GM10248 (cell line): ENCODE data around the gene PREX1.

Experiments used
- CTCF ChIA-PET: fragments of 300-600 bp; sonication (Branson Sonifier 250); formaldehyde crosslinking; extraction: SDS; loops from one replicate; lab custom pipeline; 2021; ENCODE audit warnings: antibody characterized with exemption; lab: Yijun Ruan, JAX
- POLR2A ChIA-PET: fragments of 350-650 bp; sonication (Branson Sonifier 250); formaldehyde crosslinking; extraction: SDS; loops from one replicate; lab custom pipeline; 2020; ENCODE audit warnings: antibody characterized with exemption; lab: Yijun Ruan, JAX
- DNase-seq: peaks from one replicate; pipeline ENCODE4 v3.0.0; 2012; ENCODE audit errors: extremely low spot score
- TF ChIP-seq, protein P1 (sequence below): IDR thresholded peaks from 2 replicates; pipeline ENCODE4 v1.5.1; 2012; ENCODE audit warnings: mild to moderate bottlenecking, low read depth; ENCODE audit errors: extremely low read depth, missing control alignments, control extremely low read depth

PREX1 gene

DNA sequence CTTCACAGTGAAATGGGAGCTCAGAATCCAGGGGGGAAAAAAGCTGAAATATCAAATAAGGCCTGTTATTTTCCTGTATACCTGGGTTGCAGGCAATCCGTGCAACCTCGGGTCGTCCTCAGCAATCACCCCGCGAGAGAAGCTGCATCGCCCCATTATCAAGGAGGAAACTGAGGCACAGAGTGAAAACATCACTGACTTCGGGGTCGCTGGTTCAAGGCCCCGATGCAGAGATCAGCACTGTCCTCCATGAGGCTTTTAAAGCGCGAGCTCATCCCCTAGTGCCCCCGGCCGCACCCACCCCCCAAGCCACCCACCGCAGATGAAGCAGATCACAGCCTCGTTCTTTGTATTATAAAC lies 203.9 kb downstream of the PREX1 start:
- DNase-seq, result no peak
- ChIA-PET CTCF (no interaction called here), POLR2A (interaction anchor here (0.5 kb wide), 1 partner anchor 140 kb away, joined by 4 read pairs; no protein-coding TSS in a partner anchor)
- TF ChIP-seq, protein P1, sequence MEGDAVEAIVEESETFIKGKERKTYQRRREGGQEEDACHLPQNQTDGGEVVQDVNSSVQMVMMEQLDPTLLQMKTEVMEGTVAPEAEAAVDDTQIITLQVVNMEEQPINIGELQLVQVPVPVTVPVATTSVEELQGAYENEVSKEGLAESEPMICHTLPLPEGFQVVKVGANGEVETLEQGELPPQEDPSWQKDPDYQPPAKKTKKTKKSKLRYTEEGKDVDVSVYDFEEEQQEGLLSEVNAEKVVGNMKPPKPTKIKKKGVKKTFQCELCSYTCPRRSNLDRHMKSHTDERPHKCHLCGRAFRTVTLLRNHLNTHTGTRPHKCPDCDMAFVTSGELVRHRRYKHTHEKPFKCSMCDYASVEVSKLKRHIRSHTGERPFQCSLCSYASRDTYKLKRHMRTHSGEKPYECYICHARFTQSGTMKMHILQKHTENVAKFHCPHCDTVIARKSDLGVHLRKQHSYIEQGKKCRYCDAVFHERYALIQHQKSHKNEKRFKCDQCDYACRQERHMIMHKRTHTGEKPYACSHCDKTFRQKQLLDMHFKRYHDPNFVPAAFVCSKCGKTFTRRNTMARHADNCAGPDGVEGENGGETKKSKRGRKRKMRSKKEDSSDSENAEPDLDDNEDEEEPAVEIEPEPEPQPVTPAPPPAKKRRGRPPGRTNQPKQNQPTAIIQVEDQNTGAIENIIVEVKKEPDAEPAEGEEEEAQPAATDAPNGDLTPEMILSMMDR, result no peak

DNA sequence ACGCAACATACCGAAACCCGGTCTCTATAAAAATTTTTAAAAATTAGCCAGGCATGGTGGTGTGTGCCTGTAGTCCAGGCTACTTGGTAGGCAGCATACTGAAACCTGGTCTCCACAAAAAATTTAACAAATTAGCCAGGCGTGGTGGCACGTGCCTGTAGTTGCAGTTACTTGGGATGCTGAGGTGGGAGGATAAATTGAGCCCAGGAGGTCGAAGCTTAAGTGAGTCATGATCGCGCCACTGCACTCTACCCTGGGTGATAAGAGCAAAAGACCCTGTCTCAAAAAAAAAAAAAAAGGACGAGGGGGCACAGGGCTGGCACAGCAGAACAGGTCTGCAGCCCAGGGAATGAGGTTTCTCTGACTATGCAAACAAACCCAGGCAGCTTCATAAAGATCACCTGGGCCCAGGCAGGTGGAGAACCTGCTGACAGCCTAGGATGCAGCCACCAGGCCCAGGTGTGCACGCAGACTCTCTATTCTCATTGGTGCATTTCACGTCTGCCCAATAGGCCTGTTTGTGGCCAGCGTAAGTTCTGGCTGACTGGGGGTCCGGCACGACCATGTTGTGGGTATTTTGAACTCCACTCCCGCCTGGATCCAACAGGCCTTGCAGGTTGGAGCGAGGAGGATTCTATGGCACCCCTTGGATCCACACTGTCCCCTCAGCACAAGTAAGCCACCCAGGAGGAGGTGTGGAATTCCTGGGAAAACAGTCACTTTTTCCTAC lies 204.5 kb downstream of the PREX1 start:
- TF ChIP-seq, protein P1, result no peak
- CTCF ChIA-PET, result no interaction called here
- POLR2A ChIA-PET, result interaction anchor here (0.5 kb wide), 1 partner anchor 139 kb away, joined by 4 read pairs; no protein-coding TSS in a partner anchor
- DNase-seq, result no peak

DNA sequence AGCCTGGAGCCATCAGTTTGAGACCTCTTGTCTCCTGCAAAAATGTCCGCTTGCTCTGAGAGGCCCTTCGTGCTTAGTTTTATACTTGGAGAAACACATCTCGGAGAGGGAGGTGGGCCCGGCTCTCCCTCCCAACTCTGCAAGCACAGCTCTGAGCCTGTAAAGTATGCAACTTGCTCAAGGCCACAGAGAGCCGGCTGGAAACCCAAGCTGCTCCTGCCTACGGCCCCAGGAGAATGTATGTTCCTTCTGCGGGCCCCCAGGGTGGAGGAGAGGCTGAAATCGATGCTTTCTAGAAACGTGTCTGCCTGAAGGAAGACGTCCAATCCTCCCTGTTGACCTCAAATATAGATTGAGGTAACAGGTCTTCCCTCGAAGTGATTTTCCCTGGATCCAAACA lies 205.4 kb downstream of the PREX1 start:
- TF ChIP-seq, protein P1, result no peak
- POLR2A ChIA-PET, result no interaction called here
- CTCF ChIA-PET, result interaction anchor here (0.7 to 5.7 kb wide), 14 partner anchors 8 to 960 kb away, joined by 3 to 92 read pairs (median 15); partner anchors contain the start of gene SULF2
- no peak for DNase-seq

DNA sequence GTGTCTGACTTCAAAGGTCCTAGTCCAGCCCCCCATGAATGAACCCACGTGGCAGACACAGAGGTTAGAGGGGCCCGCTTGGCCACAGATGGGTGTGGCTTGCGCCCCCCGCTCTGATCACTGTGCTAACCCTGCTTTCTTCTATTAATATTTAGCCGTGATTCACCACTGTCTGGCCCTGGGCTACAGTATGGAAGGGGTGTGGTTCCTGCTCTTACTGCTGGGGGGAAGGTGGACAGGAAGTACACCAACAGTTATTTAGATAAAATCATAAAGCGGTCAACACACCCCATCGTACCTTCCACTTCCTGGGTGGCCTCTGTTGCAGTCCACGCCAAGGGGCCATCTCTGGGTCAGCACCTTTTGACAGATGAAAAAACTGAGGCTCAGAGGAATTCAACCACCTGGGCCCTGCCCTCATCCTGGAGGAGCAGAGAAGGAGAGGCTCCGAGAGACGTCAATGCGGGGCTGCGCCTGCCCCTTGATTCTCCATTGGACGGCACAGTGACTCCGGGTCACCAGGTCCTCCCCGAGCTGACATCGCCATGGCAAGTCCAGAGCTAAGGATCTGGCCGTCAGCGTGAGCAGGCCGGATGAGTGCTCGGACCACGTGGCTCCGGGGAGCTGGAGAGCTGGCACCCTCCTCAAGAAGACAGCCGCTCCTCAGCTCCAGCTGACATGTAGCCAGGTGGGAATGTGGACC lies 206.3 kb downstream of the PREX1 start:
- ChIA-PET CTCF (interaction anchor here (0.7 to 5.7 kb wide), 82 partner anchors 8 to 1012 kb away, joined by 3 to 92 read pairs (median 6); partner anchors contain the start of gene SULF2), POLR2A (no interaction called here)
- DNase-seq, result peak; percentile 39
- TF ChIP-seq, protein P1, result peak; percentile 32

DNA sequence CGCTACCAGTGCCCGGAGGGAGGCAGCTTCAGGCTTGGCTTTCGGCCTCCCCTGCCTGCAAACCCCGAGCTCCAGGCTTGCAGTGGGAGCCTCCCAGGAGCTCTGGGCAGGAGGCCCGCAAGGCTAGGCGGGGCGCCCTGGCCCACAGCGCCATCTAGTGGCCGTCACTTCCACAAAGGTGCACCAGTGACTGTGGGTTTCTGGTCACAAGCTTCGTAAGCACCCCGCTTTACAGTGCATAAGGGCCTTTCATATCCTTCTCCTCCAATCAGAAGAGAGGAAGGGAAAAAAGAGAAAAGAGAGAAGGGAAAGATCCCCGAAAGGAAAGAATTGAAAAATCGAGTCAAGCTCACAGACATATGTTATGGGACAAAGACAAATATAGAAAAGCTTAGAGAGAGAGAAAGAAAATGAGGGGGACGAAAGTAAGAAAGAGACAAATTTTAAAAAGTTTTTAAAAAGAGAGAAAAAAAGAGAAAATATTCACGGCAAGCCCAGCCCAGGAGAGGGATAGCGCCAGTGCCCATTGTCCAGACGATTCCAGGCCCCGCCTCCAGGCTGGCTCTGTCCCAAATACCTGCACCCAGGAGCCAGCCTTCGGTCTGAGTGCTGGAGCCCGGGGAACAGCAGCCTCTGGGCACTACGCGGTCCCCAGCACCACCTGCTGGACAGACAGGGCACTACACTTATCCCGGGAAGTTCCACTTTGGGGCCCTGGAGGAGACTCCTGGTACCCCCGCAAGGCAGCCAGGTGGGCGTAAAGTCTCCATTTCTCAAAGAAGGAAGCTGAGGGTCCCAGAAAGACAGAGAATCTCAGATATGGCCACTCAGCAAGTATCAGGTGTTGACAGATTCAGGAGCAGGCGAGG lies 207.1 kb downstream of the PREX1 start:
- ChIA-PET POLR2A (interaction anchor here (1.1 kb wide), 1 partner anchor 959 kb away, joined by 4 read pairs; no protein-coding TSS in a partner anchor), CTCF (interaction anchor here (0.5 to 5.7 kb wide), 172 partner anchors 9 to 1684 kb away, joined by 3 to 92 read pairs (median 5); partner anchors contain the start of gene SULF2)
- DNase-seq, result peak; percentile 87
- TF ChIP-seq, protein P1, result peak; percentile 90
